ENCODE data around the gene BOK. TPM values are rescaled to one million over a fixed set of nuclear protein-coding genes. Genes with fewer than 3 reads are reported as not detected.

BOK gene
- total RNA-seq, 4 donors from 2014 or later: 6.7 to 20.2 (median 15.5) TPM

DNA sequence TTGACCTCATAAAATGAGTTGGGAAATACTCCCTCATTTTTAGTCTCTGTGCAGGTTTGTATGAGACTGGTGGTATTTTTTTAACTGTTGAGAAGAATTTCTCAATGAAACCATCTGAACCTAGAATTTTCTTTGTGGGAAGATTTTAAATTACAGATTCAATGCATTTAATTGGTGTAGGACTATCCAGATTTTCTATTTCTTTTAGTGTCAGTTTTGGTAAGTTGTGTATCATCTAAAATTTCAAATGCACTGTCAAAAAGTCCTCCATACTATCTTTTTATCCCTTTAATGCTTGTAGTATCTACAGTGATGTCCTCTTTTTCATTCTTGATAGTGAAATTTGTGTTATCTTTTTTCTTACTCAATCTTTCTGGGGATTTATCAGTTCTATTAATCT is 1.8 kb upstream of the BOK start:
- H3K27ac ChIP-seq: no peak overlapping the region
- TF ChIP-seq, protein P1, sequence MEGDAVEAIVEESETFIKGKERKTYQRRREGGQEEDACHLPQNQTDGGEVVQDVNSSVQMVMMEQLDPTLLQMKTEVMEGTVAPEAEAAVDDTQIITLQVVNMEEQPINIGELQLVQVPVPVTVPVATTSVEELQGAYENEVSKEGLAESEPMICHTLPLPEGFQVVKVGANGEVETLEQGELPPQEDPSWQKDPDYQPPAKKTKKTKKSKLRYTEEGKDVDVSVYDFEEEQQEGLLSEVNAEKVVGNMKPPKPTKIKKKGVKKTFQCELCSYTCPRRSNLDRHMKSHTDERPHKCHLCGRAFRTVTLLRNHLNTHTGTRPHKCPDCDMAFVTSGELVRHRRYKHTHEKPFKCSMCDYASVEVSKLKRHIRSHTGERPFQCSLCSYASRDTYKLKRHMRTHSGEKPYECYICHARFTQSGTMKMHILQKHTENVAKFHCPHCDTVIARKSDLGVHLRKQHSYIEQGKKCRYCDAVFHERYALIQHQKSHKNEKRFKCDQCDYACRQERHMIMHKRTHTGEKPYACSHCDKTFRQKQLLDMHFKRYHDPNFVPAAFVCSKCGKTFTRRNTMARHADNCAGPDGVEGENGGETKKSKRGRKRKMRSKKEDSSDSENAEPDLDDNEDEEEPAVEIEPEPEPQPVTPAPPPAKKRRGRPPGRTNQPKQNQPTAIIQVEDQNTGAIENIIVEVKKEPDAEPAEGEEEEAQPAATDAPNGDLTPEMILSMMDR (IDR thresholded peaks at IDR 0.05): no peak
- no peak for TF ChIP-seq POLR2A (IDR thresholded peaks at IDR 0.05)
- no peaks in the 10 kb centered on the region for H3K36me3 ChIP-seq
- H3K9me3 ChIP-seq: no peaks in the 10 kb centered on the region
- no peak for DNase-seq
- no peaks in the 10 kb centered on the region for H3K27me3 ChIP-seq
- H3K4me3 ChIP-seq: no peak overlapping the region
- peaks cover 0 to 25% (median 7%) of the 10 kb centered on the region in 4 donors for H3K4me1 ChIP-seq

GRCh38 chr2:241559323-241560161 is 997 bp downstream of the BOK start:
- Histone ChIP-seq H3K27ac (peak overlapping the region in 3 of 4 donors; percentile 55 to 72 (median 58)), H3K9me3 (no peaks in the 10 kb centered on the region), H3K36me3 (no peaks in the 10 kb centered on the region), H3K4me3 (peak overlapping the region; percentile 30 to 86 (median 66)), H3K4me1 (peaks cover 0 to 28% (median 7%) of the 10 kb centered on the region in 4 donors), H3K27me3 (no peaks in the 10 kb centered on the region)
- TF ChIP-seq, protein P1 (IDR thresholded peaks at IDR 0.05): no peak
- no peak for TF ChIP-seq POLR2A (IDR thresholded peaks at IDR 0.05)
- DNase-seq: peak in 1 of 3 donors; percentile 66

- Histone ChIP-seq H3K9me3 (no peaks in the 10 kb centered on the region), H3K27me3 (no peaks in the 10 kb centered on the region), H3K4me3 (peak overlapping the region in 2 of 4 donors; percentile 83 to 86), H3K36me3 (no peaks in the 10 kb centered on the region), H3K27ac (peak overlapping the region in 3 of 4 donors; percentile 55 to 72 (median 58)), H3K4me1 (peaks cover 0 to 28% (median 7%) of the 10 kb centered on the region in 4 donors)
- DNase-seq: no peak
- TF ChIP-seq, protein P1 (IDR thresholded peaks at IDR 0.05): no peak
- no peak for TF ChIP-seq POLR2A (IDR thresholded peaks at IDR 0.05)
These were observed 1.8 kb downstream of the BOK start for GRCh38 chr2:241560162-241560882.

GRCh38 chr2:241560883-241561474 is 2.4 kb downstream of the BOK start:
- Histone ChIP-seq H3K4me3 (peak overlapping the region in 1 of 4 donors; percentile 83), H3K27me3 (no peaks in the 10 kb centered on the region), H3K9me3 (no peaks in the 10 kb centered on the region), H3K27ac (peak overlapping the region in 1 of 4 donors; percentile 42), H3K36me3 (no peaks in the 10 kb centered on the region), H3K4me1 (peaks cover 0 to 28% (median 7%) of the 10 kb centered on the region in 4 donors)
- no peak for DNase-seq
- TF ChIP-seq, protein P1 (IDR thresholded peaks at IDR 0.05): no peak
- TF ChIP-seq POLR2A (IDR thresholded peaks at IDR 0.05): no peak

- H3K36me3 ChIP-seq: no peaks in the 10 kb centered on the region
- no peaks in the 10 kb centered on the region for H3K9me3 ChIP-seq
- H3K4me1 ChIP-seq: peaks cover 0 to 28% (median 7%) of the 10 kb centered on the region in 4 donors
- H3K4me3 ChIP-seq: no peak overlapping the region
- no peak overlapping the region for H3K27ac ChIP-seq
- TF ChIP-seq, protein P1 (IDR thresholded peaks at IDR 0.05): no peak
- no peak for TF ChIP-seq POLR2A (IDR thresholded peaks at IDR 0.05)
- H3K27me3 ChIP-seq: no peaks in the 10 kb centered on the region
- DNase-seq: no peak
These were observed 3.3 kb downstream of the BOK start for GRCh38 chr2:241561832-241562231.
